Iris pigment epithelial cell (primary cell): ENCODE results near the gene MAP7D2.

Source experiments
- DNase-seq: peaks from one replicate; pipeline ENCODE4 v3.0.0-alpha.2; 2011; ENCODE audit warnings: low read depth

The MAP7D2 gene

DNA sequence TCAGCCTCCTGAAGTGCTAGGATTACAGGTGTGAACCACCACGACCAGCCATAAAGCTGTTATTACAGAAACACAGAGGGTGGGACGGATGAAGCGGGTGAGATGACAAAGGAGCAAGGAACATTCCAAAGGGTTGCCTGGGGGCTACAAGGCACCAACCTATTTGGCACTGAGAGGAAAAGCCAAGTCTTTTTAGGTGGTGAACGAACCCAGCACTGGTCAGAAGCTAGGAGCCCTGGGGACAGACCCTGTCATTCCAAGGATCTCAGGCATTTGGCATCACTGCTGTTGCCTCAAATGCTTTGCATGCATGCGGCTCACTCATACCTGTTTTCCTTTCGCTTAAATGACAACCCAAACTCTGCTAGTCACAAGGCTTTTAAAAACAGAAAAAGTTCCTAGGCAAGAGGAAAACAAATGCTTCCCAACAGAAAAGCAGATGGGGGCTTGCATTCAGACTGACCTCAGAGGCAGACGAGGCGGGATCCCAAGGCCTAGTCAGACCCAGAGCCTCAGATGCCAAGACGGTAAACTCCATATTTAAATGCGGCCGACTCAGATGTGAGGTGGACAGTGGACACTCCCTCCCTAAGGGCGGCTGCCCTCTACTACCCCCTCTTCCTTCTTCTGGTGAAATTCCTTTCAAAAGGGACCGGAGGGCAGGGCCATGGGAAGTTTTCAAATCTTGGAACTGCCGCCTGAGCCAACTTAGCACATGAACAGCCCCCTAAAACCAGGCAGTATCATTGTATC lies 4.5 kb downstream of the MAP7D2 start:
- DNase-seq: no peak

DNA sequence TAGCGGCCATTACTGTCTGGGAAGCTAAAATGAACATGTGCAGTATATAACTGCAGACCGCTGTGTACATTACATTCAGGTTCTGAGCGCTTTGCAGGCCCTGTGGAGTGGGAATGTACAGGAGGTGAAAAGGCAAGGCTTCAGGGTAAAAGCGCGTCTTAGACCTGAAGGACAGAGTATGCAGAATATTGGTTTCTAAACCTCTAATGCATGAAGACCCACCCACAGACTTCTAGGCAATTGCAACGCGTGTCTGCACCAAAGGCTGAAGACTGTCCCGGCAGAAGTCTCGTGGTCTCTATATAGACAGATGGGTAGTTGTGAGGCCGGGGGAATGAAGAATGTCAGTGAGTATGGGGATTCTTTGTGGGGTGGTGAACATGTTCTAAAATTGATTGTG lies 5.4 kb downstream of the MAP7D2 start:
- DNase-seq: no peak

DNA sequence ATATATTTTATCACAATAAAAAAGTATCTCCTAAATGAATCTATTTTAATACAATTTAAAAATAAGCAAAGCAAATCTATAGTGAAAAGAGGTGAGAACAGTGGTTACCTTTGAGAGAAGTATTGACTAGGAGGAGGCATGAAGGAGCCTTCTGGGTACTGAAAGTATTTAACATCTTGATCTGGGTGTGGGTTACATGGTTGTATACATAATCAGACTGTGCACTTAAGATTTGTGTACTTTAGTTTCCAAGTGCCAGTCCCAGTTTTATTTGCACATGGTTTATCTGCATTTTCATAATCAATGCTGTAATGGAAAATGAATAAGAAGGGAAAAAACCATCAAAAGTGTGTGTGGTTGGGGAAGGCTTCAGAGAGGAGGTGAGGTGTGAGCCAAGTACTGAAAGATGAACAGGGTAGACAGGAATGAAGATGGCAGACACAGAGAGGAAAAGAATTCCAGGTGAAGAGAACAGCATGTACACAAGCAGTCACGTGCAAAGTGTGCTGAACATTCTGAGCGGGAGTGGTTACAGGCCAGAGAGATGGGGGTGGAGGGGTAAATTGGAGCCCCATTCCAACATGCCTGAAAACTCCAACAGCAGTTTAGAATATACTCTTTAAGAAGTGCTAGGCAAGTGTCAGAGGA lies 14.6 kb downstream of the MAP7D2 start:
- DNase-seq: no peak

DNA sequence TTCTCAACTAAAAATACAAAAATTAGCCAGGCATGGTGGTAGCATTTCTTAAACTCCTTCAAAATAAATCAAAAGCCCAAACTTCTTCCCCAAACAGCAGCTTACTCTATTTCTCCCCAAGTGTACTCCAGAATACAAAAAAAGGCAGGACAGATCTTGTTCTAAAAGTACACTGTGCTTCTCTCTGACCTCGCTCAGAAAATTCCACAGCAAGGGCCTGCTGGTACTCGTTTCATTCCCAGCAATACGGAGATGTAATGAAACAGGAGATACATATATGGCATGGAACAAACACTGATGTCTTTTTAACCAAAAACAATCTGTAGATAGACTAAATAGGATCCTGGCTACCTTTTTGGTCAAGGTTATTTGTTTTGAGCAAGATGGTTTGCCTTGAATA lies 25.2 kb downstream of the MAP7D2 start:
- no peak for DNase-seq

DNA sequence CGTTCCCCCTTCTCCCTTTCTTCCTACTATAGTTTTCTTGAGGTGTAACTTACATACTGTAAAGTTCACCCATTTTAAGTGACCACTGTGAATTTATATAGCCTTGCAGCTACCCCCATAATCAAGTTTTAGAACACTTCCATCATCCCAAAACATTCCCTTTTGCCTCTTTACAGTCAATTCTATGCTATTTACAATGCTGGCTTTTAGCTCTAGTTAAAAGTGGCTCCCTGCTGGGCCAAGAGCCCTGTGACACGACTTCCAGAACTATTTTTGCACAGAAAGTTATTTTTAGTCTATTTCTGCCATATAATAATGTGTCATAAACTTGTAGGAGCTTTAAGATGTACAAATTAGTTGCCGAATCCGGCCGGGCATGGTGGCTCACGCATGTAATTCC lies 26.9 kb downstream of the MAP7D2 start:
- DNase-seq: no peak

DNA sequence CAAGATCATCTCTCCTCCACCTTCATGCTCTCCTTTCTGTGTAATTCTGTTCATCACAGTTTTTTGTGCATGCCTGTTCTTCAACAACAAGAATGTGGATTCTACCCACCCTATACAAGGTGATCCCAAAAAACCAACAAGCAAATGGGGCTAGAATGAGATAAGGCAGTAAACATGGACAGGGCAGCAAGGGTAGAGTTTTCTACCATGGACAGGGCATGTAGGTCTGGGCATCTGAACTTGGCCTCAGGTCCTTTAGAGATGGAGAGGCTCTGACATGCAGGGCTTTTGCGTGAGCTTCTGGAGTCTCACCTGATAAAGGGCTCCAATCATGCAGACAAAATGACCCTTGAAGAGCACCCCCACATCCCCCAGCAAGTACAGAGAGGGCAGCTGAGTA lies 36.4 kb downstream of the MAP7D2 start:
- no peak for DNase-seq

DNA sequence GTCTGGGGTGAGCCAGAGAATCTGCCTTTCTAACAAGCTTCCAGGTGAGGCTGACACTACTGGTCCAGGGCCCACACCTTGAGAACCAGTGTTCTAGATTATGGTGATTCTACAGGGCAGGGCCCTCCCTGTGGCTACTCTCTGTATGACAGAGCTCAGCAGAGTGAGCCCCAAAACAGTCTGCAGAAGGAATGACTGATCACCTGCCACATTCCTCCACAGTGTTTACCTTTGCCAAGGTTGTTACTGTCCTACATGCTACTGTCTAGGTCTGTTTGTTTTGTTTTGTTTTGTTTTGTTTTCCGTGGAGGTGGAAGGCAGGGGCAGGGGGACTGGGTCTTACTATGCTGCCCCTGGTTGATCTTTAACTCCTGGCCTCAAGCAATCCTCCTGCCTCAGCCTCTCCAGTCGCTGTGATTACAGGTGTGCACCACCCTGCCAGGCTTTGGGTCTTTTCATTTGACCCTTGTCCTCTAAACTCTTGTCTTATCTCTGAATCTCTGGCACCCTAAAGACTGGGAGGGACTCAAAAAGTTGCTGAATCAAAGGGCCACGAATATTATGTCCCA lies 45.1 kb downstream of the MAP7D2 start:
- no peak for DNase-seq

DNA sequence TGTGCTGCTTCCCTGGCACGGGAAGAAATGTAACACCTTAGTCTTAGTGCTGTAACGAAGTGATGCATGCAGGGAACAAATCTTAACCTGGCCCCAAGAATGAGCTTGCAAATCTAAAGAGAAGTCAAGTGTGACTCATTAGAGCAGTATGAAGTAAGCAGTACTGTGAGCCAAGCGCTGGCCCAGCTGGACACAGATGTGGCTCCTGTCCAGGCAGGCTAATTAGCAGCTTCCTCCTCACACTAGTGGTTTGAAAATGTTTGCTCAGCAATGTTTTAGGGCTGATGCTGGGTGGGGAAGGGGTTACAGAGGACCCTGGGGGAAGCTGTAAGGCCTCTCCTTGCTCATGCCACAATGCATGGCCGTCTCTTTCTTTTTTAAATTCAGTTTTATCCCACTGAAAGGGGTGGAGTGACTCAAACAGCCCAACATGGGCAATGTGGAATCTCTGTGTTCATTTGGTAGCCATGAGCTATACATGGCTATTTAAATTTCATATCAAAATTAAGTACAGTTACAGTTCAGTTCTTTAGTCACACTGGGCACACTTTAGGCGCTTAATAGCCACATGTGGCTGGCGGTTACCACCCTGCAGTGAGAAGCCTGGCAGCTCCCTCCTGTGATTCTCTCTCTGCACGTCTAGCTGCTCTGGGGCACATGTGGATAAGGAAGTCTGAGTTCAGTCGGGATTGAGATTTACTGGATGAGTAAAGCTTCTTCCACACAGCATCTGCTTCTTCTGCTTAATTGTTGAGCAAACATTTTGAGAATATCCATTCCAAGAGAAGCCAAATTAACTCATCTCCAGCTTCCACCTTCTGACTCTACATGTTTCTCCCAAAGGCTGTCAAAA lies 48.8 kb downstream of the MAP7D2 start:
- peak; percentile 90 for DNase-seq

DNA sequence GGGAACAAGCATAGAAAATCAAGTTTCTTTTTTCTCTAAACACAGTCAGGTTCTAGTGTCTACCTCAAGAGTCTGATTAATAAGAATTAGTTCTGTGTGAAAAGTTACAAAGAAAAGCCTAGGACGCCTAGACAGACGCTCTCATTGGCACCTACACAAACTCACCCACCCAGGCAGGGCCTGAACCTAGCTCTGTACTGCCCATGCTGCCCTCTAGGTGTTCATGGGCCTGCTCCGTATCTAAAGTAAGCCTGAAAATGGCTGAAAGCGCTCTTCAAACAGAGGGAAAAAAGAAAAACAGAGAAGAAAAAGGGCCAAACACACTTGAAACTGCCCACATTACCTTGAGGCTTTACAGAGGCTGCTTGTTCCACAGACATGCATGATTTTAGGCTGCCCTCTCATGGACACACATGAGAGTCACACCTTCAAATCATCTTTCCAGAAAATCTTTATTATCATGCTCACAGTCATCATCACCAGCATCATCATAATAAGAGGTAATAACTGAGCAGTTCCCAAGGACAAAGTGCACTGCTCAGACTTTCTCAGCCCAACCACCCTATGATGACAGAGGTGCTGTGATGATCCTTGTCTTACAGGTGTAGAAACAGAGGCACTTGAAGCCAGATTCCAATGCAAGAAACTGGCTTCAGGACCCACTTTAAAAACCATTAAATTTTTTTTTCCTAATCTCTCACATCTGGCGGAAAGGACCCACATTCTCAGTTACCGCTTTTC lies 49.6 kb downstream of the MAP7D2 start:
- peak; percentile 68 for DNase-seq

DNA sequence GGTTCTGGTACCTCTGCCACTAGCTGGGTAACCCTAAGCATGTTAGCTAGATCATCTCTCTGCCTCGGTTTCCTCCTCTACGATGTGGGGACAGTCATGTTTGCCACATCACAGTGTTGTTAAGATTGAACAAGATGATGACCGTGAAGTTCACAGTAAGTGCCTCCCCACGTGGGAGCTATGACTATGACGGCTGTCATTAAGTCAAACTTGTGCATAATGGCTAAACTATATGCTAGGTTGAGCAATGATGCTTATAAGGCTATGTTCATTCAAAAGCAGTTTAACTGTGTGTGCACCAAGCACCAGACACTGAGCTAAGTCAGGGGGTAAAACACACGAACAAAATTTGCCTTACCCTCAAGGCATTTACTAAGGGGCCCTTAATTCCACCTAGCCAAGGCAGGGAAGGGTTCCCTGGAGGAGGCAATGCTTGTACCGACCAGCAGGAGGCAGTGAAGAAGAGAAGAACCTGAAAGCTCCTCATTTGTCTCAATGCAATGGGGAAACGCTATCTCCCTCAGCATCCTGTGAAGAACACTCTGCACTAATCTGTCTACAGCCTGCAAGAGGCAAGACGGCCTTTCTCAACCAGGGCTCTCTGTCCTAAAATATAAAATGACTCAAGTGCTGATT lies 52.9 kb downstream of the MAP7D2 start:
- peak; percentile 5 for DNase-seq

DNA sequence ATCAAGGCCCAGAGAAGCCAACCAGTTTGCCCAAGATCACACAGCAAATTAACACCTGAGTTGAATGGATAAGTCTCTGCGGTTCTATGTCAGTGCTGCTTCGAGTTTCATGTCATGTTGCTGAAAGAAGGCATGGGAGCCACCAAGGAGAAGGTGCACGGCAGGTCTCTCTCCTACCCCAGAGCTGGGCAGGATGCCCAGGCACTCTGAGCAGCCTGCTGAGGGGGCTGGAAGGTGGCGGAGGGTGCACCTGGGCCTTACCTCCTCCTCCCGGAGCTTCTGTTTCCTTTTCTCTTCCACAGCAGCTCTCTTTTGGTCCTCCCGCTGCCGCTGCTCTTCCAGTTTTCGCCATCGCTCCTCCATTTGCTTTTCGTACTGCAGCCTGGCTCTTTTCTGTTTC lies 53.6 kb downstream of the MAP7D2 start:
- DNase-seq: no peak

DNA sequence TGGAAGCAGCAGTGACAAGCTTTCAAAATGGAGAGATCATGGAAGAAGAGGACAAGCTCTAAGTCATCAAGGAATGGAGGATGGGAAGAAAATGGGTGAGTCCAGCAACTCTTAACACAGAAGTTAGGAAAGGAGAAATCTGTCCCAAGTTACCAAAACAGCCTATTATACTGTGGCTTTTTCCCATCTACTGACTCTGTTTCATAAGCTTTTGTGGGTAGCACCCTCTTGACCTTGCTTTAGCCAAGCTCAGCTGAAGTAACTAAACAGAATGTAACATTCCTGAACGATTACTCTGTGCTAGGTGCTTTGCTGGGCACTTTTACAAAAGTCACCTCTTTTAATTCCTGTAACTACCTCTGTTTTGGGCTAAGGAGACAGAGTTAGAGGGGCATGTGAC lies 54.9 kb downstream of the MAP7D2 start:
- peak; percentile 80 for DNase-seq

DNA sequence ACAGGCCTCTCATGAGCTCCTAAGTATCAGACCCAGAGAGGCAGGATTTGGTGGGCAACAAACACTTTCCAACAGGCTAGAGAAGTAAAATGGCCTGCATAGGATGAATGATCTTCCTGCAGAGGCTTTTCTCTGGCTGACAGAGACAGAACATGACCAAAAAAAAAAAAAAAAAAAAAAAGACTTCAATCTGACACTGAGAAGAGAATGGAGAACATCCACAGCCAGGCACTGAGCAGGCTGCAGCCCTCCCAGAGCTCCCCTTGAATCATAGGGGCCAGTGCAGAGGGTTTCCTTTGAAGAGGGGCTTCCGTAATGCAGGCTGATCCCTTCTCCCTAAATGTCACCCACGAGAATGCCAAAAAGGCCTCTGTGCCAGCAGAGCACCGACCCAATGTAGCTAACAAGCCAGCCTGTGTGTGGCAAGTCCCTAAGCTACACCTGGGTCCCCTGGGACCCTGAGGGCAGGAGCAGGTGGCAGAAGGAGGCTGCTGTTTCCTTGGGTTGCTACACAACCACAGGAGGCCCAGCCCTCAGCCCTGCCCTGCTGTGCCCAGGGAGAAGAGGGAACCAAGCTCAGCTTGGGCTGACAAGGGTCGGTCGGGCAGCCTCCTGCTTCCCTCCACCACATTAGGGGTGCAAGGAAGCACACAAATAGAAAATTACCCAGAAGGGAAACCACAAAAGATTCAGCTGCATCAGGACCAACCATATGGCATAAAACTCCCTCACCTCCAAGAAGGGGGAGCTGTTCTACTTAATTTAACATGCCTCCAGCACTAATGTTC lies 55.6 kb downstream of the MAP7D2 start:
- DNase-seq: no peak

DNA sequence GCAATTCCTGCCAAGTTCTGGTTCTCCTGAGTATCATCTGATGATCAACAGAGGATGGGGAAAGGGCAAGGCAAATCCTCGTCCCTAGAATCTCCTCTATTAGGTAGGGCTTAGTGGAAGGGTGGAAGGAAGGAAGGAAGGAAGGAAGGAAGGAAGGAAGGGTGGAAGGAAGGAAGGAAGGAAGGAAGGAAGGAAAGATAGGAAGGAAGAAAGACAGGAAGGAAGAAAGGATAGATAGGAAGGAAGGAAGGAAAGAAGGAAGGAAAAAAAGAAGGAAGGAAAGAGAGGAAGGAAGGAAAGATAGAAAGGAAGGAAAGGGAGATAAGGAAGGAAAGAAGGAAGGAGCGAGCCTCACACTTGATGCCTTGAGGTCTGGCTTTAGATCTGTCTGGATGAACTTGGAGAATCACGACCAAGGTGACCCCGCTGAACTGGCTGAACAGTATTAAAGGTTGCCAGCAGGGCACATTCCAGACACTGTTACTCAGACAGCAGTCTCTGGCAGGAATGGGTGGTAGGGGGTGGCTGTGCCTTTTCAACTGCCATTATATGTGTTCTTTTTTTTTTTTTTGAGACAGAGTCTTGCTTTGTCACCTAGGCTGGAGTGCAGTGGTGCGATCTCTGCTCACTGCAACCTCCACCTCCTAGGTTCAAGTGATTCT lies 57.1 kb downstream of the MAP7D2 start:
- no peak for DNase-seq

DNA sequence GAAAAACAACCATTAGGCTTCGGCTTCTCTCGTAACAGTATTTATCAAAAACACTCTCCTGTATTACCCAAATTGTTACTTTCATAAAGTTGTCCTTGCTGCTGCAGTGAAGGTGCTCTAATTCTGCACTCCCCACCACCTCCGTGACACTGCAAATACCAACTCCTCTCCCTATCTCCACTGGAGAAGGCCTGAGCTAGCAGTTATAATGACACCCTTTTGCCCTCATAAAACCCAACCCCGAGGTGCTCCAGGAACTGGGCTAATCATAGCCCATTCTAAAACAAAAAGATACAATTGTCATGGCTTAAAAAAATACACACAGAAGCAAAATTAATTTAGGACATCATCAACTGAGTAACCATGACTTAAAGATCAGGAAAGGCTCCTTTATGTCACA lies 59.2 kb downstream of the MAP7D2 start:
- no peak for DNase-seq

DNA sequence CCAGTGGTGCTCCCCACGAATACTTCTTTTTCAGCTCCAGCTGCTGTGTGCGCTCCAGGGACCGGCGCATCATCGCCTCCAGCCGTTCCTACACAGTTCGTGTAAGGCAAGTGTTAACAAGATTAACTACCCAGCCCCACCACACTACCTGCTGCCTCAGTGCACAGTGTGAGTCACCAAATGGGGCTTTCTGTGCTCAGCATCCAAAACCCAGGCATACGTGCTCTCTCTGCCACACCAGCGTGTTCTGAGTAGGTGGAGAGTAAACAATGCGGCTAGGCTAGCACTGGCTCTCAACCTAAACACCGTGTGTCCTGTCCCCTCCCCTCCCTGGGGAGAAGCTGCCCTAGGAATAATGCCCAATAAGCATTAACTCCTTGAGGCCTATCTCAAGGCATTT lies 60.0 kb downstream of the MAP7D2 start:
- DNase-seq: peak; percentile 25

DNA sequence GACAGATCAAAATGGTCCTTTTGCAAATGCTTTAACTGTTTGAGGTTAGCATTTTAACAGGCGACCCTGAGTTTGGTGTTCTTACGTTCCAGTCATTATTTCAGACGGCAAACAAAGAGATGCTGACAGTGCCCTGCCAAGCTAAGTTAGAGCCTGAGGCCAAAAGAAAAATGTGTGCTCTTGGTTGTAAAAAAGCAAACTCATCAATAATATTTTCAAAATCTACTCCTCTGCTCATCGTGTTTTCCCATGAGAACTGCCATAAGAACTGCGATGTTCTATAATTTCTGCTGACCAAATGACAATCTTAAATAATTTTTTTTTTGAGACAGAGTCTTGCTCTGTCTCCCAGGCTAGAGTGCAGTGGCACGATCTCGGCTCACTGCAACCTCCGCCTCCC lies 63.2 kb downstream of the MAP7D2 start:
- DNase-seq: no peak

DNA sequence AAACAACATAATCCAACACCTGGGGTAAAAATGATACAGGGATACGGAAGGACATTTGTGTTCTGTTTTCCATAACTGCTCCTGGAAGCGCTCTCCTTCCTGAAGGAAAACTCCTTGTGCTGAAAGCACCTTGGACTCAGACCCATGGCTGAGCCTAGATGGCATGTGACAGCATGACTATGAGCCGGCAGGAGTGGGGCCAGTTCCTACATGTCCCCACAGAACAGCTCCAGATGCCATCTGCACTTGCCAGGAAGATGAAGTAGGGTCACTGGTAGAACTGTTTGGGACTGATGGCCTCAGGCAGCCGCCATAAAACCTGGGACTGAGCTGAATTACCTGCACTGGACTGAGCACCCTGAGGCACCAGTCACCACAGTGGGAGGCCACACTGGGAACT lies 69.8 kb downstream of the MAP7D2 start:
- no peak for DNase-seq

DNA sequence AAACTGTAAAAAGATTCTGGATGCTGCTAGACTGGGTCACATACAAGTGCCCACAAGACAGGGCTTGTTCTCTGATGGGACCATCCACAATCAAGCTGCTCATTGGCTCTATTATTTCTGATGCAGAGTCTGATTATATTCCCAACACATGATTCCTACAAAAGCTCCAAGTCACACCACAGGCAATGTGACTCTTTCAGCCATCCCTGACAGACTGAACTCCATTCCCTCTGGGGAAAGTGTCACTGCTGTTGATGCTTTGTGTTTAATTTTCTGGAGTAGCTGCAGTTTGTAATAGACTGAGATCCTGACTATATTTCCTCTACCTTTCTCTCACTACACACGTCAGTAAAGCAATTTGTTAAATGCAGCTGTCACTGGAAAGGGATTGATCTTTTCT lies 70.5 kb downstream of the MAP7D2 start:
- no peak for DNase-seq

DNA sequence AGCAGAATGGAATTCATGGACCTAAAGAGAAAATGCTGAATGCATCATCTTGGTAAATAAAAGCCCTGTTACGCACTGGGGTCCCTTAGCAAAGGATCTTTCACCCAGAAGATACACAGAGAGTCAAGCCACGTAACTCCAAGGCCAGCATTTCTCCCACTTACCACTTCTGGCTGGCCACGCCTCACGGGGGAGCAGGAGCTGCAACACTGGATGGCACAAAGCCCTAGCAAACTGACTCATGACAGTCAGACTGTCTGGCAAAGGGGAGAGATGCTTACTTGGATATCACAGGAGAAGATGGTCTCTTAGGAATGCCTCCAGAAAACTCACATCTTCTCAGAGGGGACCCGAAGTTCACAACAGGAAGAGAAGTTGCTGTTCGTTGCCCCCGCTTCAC lies 74.5 kb downstream of the MAP7D2 start:
- no peak for DNase-seq
